Large intestine (tissue), 3 donors: ENCODE results near the gene GRID1. TPM values are rescaled to one million over a fixed set of nuclear protein-coding genes. Genes with fewer than 3 reads are reported as not detected.

ENCODE experiments used
- DNase-seq, 2 donors: peaks; one replicate each; pipeline versions ENCODE4 v3.0.0 to v3.0.0-alpha.2; 2013
- H3K27ac ChIP-seq: one replicate; pipeline ENCODE4 v1.5.1; 2013; ENCODE audit warnings: low read length
- H3K27me3 ChIP-seq: 2 replicates; pipeline ENCODE4 v1.6.1; 2013; ENCODE audit warnings: low read length; ENCODE audit not compliant: control insufficient read depth, insufficient read depth
- H3K36me3 ChIP-seq: 2 replicates; pipeline ENCODE4 v1.6.1; 2013; ENCODE audit warnings: low read length; ENCODE audit not compliant: control insufficient read depth, insufficient read depth
- H3K4me1 ChIP-seq: one replicate; pipeline ENCODE4 v1.6.1; 2013; ENCODE audit warnings: low read length; ENCODE audit not compliant: control insufficient read depth, insufficient read depth
- H3K4me3 ChIP-seq: one replicate; pipeline ENCODE4 v1.5.1; 2013; ENCODE audit warnings: low read length
- H3K9me3 ChIP-seq: one replicate; pipeline ENCODE4 v1.6.1; 2013; ENCODE audit warnings: mild to moderate bottlenecking, low read depth, low read length, moderate library complexity; ENCODE audit not compliant: control insufficient read depth
- WGBS: methylation state at CpG from one replicate; pipeline ENCODE4 v1.1.5; 2013; ENCODE audit warnings: low lambda C conversion rate; ENCODE audit not compliant: insufficient coverage; 5-methylcytosine and 5-hydroxymethylcytosine counted together
- polyA plus RNA-seq: library from polyadenylated mRNA; unstranded; fragments of 120-200 nt; gene quantifications from one replicate; pipeline ENCODE4 v1.2.1, GENCODE V29; 2013

Gene GRID1
- polyA plus RNA-seq, 1 donor, result 1.7 TPM

- H3K27ac ChIP-seq, result no peak overlapping the region
- no CpG with 5 or more reads among the region's 2 CpGs for WGBS
- H3K27me3 ChIP-seq, result no peaks in the 10 kb centered on the region
- H3K4me3 ChIP-seq, result no peak overlapping the region
- H3K9me3 ChIP-seq, result no peaks in the 10 kb centered on the region
- no peak for DNase-seq
- H3K36me3 ChIP-seq, result no peaks in the 10 kb centered on the region
- no peaks in the 10 kb centered on the region for H3K4me1 ChIP-seq
Measured at GRCh38 chr10:86293396-86293791, 73.2 kb downstream of the GRID1 start.

- no peaks in the 10 kb centered on the region for H3K9me3 ChIP-seq
- WGBS, result 100% methylated on average over 1 of the region's 13 CpGs
Measured at GRCh38 chr10:86292462-86293395, 73.9 kb downstream of the GRID1 start.

GRCh38 chr10:86291616-86292340 lies 74.8 kb downstream of the GRID1 start:
- no peaks in the 10 kb centered on the region for H3K9me3 ChIP-seq
- H3K27me3 ChIP-seq, result no peaks in the 10 kb centered on the region
- no peak overlapping the region for H3K4me3 ChIP-seq
- no peak for DNase-seq
- no CpG with 5 or more reads among the region's 12 CpGs for WGBS
- H3K27ac ChIP-seq, result no peak overlapping the region
- no peaks in the 10 kb centered on the region for H3K36me3 ChIP-seq
- H3K4me1 ChIP-seq, result no peaks in the 10 kb centered on the region

More at GRCh38 chr10:86292462-86293395, 73.9 kb downstream of the GRID1 start:
- H3K27me3 ChIP-seq, result no peaks in the 10 kb centered on the region
- no peak for DNase-seq
- H3K36me3 ChIP-seq, result no peaks in the 10 kb centered on the region
- no peak overlapping the region for H3K27ac ChIP-seq
- no peak overlapping the region for H3K4me3 ChIP-seq
- H3K4me1 ChIP-seq, result no peaks in the 10 kb centered on the region

GRCh38 chr10:86290933-86291615 lies 75.5 kb downstream of the GRID1 start:
- Histone ChIP-seq H3K4me3 (no peak overlapping the region), H3K9me3 (no peaks in the 10 kb centered on the region), H3K36me3 (no peaks in the 10 kb centered on the region), H3K4me1 (no peaks in the 10 kb centered on the region), H3K27me3 (no peaks in the 10 kb centered on the region), H3K27ac (no peak overlapping the region)
- no CpG with 5 or more reads among the region's 9 CpGs for WGBS
- DNase-seq, result no peak

- Histone ChIP-seq H3K4me1 (no peaks in the 10 kb centered on the region), H3K36me3 (no peaks in the 10 kb centered on the region), H3K27me3 (no peaks in the 10 kb centered on the region), H3K4me3 (no peak overlapping the region), H3K9me3 (no peaks in the 10 kb centered on the region), H3K27ac (no peak overlapping the region)
- WGBS, result no CpG with 5 or more reads among the region's 2 CpGs
- DNase-seq, result no peak
Measured at GRCh38 chr10:86289577-86289868, 77.1 kb downstream of the GRID1 start.

GRCh38 chr10:86288695-86289576 lies 77.7 kb downstream of the GRID1 start:
- H3K4me3 ChIP-seq, result no peak overlapping the region
- no peak for DNase-seq
- H3K4me1 ChIP-seq, result no peaks in the 10 kb centered on the region
- no CpG with 5 or more reads among the region's 10 CpGs for WGBS
- no peaks in the 10 kb centered on the region for H3K9me3 ChIP-seq
- no peak overlapping the region for H3K27ac ChIP-seq
- no peaks in the 10 kb centered on the region for H3K36me3 ChIP-seq
- no peaks in the 10 kb centered on the region for H3K27me3 ChIP-seq

- no peak for DNase-seq
Measured at GRCh38 chr10:86287966-86288579, 78.5 kb downstream of the GRID1 start.

GRCh38 chr10:86287110-86287793 lies 79.3 kb downstream of the GRID1 start:
- no peaks in the 10 kb centered on the region for H3K4me1 ChIP-seq
- H3K36me3 ChIP-seq, result no peaks in the 10 kb centered on the region
- H3K9me3 ChIP-seq, result no peaks in the 10 kb centered on the region
- H3K27me3 ChIP-seq, result no peaks in the 10 kb centered on the region
- no CpG with 5 or more reads among the region's 10 CpGs for WGBS
- DNase-seq, result no peak
- H3K27ac ChIP-seq, result no peak overlapping the region
- no peak overlapping the region for H3K4me3 ChIP-seq

More at GRCh38 chr10:86287966-86288579, 78.5 kb downstream of the GRID1 start:
- Histone ChIP-seq H3K4me1 (no peaks in the 10 kb centered on the region), H3K27ac (no peak overlapping the region), H3K9me3 (no peaks in the 10 kb centered on the region), H3K36me3 (no peaks in the 10 kb centered on the region), H3K27me3 (no peaks in the 10 kb centered on the region), H3K4me3 (no peak overlapping the region)
- no CpG with 5 or more reads among the region's 6 CpGs for WGBS
